Activated CD8-positive, alpha-beta memory T cell treated with anti-CD3 and anti-CD28 coated beads, Interleukin-2, amount 50 U/mL, for 1 hour (primary cell): ENCODE results near the gene TTC22.

ENCODE experiments used
- DNase-seq: peaks from one replicate; pipeline ENCODE4 v3.0.0-alpha.2; 2020; ENCODE audit errors: extremely low read depth

The TTC22 gene

GRCh38 chr1:54808443-54809207 is 7.5 kb upstream of the TTC22 start:
- no peak for DNase-seq

GRCh38 chr1:54807756-54808155 is 6.6 kb upstream of the TTC22 start:
- DNase-seq, result no peak

- DNase-seq, result no peak
These were observed 5.9 kb upstream of the TTC22 start for GRCh38 chr1:54806931-54807611.

GRCh38 chr1:54805981-54806381 is 4.9 kb upstream of the TTC22 start:
- DNase-seq, result no peak

- DNase-seq, result no peak
These were observed 4.3 kb upstream of the TTC22 start for GRCh38 chr1:54805466-54805865.

GRCh38 chr1:54804471-54805132 is 3.5 kb upstream of the TTC22 start:
- no peak for DNase-seq

- no peak for DNase-seq
These were observed 2.8 kb upstream of the TTC22 start for GRCh38 chr1:54803761-54804470.

GRCh38 chr1:54800041-54800898 is 853 bp downstream of the TTC22 start:
- no peak for DNase-seq

GRCh38 chr1:54798769-54799641 is 2.1 kb downstream of the TTC22 start:
- DNase-seq, result no peak

GRCh38 chr1:54798206-54798605 is 2.9 kb downstream of the TTC22 start:
- no peak for DNase-seq

GRCh38 chr1:54796902-54797301 is 4.2 kb downstream of the TTC22 start:
- no peak for DNase-seq

- DNase-seq, result no peak
These were observed 5.2 kb downstream of the TTC22 start for GRCh38 chr1:54795841-54796468.

GRCh38 chr1:54795356-54795665 is 5.8 kb downstream of the TTC22 start:
- DNase-seq, result no peak

GRCh38 chr1:54794451-54795355 is 6.4 kb downstream of the TTC22 start:
- no peak for DNase-seq

- DNase-seq, result no peak
These were observed 8.3 kb downstream of the TTC22 start for GRCh38 chr1:54792686-54793282.

- no peak for DNase-seq
These were observed 9.1 kb downstream of the TTC22 start for GRCh38 chr1:54791880-54792522.

GRCh38 chr1:54788459-54788858 is 12.7 kb downstream of the TTC22 start:
- no peak for DNase-seq

GRCh38 chr1:54787604-54788003 is 13.5 kb downstream of the TTC22 start:
- DNase-seq, result no peak
